Osteoblast (primary cell): ENCODE measurements around the gene DGKB. TPM values are rescaled to one million over a fixed set of nuclear protein-coding genes. Genes with fewer than 3 reads are reported as not detected.

Experiments used
- DNase-seq: peaks from one replicate; pipeline ENCODE4 v3.0.0; 2011; ENCODE audit warnings: low spot score, mixed read lengths; ENCODE audit not compliant: insufficient read length; ENCODE audit errors: missing footprints
- H2AFZ ChIP-seq: 2 replicates; pipeline ENCODE4 v1.6.0; 2011; ENCODE audit warnings: mild to moderate bottlenecking, low read length
- H3K27ac ChIP-seq: 2 replicates; pipeline ENCODE4 v1.5.1; 2011; ENCODE audit warnings: mild to moderate bottlenecking, low read depth, low read length, moderate library complexity
- H3K27me3 ChIP-seq: 2 replicates; pipeline ENCODE4 v1.6.0; 2012; ENCODE audit warnings: mild to moderate bottlenecking, control low read depth, inconsistent platforms, low read length, moderate library complexity; ENCODE audit not compliant: insufficient read depth
- H3K36me3 ChIP-seq: 2 replicates; pipeline ENCODE4 v1.5.1; 2011; ENCODE audit warnings: mild to moderate bottlenecking, low read length, control low read depth, moderate library complexity; ENCODE audit not compliant: insufficient read depth
- H3K4me1 ChIP-seq: 2 replicates; pipeline ENCODE4 v1.5.1; 2011; ENCODE audit warnings: mild to moderate bottlenecking, low read length, control low read depth, moderate library complexity; ENCODE audit not compliant: insufficient read depth
- H3K4me2 ChIP-seq: 2 replicates; pipeline ENCODE4 v1.6.0; 2011; ENCODE audit warnings: mild to moderate bottlenecking, low read length; ENCODE audit not compliant: insufficient read depth
- H3K4me3 ChIP-seq: fragments of 200-600 bp; sonication (generic); 3 replicates; pipeline ENCODE4 v1.5.1; 2012; ENCODE audit warnings: mild to moderate bottlenecking, low read length, inconsistent platforms; ENCODE audit not compliant: insufficient read depth
- H3K79me2 ChIP-seq: 2 replicates; pipeline ENCODE4 v1.6.0; 2012; ENCODE audit warnings: mild to moderate bottlenecking, low read length, control low read depth, inconsistent platforms; ENCODE audit not compliant: insufficient read depth
- H3K9me3 ChIP-seq: 2 replicates; pipeline ENCODE4 v1.5.1; 2011; ENCODE audit warnings: low read depth, low read length, control low read depth
- H4K20me1 ChIP-seq: 2 replicates; pipeline ENCODE4 v1.6.0; 2012; ENCODE audit warnings: mild to moderate bottlenecking, low read length, control low read depth; ENCODE audit not compliant: insufficient read depth
- CTCF ChIP-seq: IDR thresholded peaks from 2 replicates; pipeline ENCODE4 v1.5.1; 2011; ENCODE audit warnings: mild to moderate bottlenecking, low read depth, low read length, moderate library complexity; ENCODE audit errors: extremely low read depth
- total RNA-seq: library from RNA; depleted of rRNA; stranded (reverse); fragments of >200 nt; gene quantifications from 2 replicates; pipeline ENCODE4 v1.2.3, GENCODE V29; 2012

DGKB gene
- total RNA-seq, 1 donor: 1.1 TPM

- no peak overlapping the region for H3K4me3 ChIP-seq
Observed at GRCh38 chr7:14196555-14196954, 706.0 kb downstream of the DGKB start.

GRCh38 chr7:14195871-14196270 lies 706.7 kb downstream of the DGKB start:
- Histone ChIP-seq H3K79me2 (no peaks in the 10 kb centered on the region), H3K4me2 (no peak overlapping the region), H3K27me3 (no peaks in the 10 kb centered on the region), H2AFZ (no peak overlapping the region), H3K27ac (no peak overlapping the region), H3K36me3 (no peaks in the 10 kb centered on the region), H3K9me3 (no peaks in the 10 kb centered on the region), H4K20me1 (no peaks in the 10 kb centered on the region), H3K4me1 (no peaks in the 10 kb centered on the region), H3K4me3 (no peak overlapping the region)
- DNase-seq: no peak
- TF ChIP-seq CTCF: no peak

More at GRCh38 chr7:14196555-14196954, 706.0 kb downstream of the DGKB start:
- Histone ChIP-seq H3K4me1 (no peaks in the 10 kb centered on the region), H3K4me2 (no peak overlapping the region), H4K20me1 (no peaks in the 10 kb centered on the region), H3K27ac (no peak overlapping the region), H3K9me3 (no peaks in the 10 kb centered on the region), H2AFZ (no peak overlapping the region), H3K79me2 (no peaks in the 10 kb centered on the region), H3K27me3 (no peaks in the 10 kb centered on the region), H3K36me3 (no peaks in the 10 kb centered on the region)
- DNase-seq: no peak
- TF ChIP-seq CTCF: no peak

- no peaks in the 10 kb centered on the region for H4K20me1 ChIP-seq
- no peak overlapping the region for H3K27ac ChIP-seq
- no peaks in the 10 kb centered on the region for H3K27me3 ChIP-seq
- DNase-seq: no peak
- no peaks in the 10 kb centered on the region for H3K9me3 ChIP-seq
- no peak overlapping the region for H3K4me3 ChIP-seq
- H2AFZ ChIP-seq: no peak overlapping the region
- no peak for TF ChIP-seq CTCF
- H3K79me2 ChIP-seq: no peaks in the 10 kb centered on the region
- H3K4me2 ChIP-seq: no peak overlapping the region
- no peaks in the 10 kb centered on the region for H3K36me3 ChIP-seq
- H3K4me1 ChIP-seq: no peaks in the 10 kb centered on the region
Observed at GRCh38 chr7:14195079-14195478, 707.5 kb downstream of the DGKB start.

GRCh38 chr7:14191686-14192098 lies 710.9 kb downstream of the DGKB start:
- Histone ChIP-seq H3K4me2 (no peak overlapping the region), H3K27me3 (no peaks in the 10 kb centered on the region), H2AFZ (no peak overlapping the region), H4K20me1 (no peaks in the 10 kb centered on the region), H3K79me2 (no peaks in the 10 kb centered on the region), H3K36me3 (no peaks in the 10 kb centered on the region), H3K4me1 (no peaks in the 10 kb centered on the region), H3K9me3 (no peaks in the 10 kb centered on the region), H3K27ac (no peak overlapping the region), H3K4me3 (no peak overlapping the region)
- no peak for DNase-seq
- no peak for TF ChIP-seq CTCF
